Hematopoietic multipotent progenitor cell treated with erythropoietin and hydrocortisone succinate and interleukin-3 and kit ligand, for 6 days (in vitro differentiated cells): Measurements from ENCODE around the gene KATNAL2.

Experiments
- DNase-seq: peaks from one replicate; pipeline ENCODE4 v3.0.0-alpha.2; 2015

KATNAL2 gene

GRCh38 chr18:47120428-47120827 lies 203.0 kb downstream of the KATNAL2 start:
- DNase-seq = peak; percentile 34

GRCh38 chr18:47121146-47121545 lies 203.7 kb downstream of the KATNAL2 start:
- DNase-seq = no peak

GRCh38 chr18:47141289-47141688 lies 223.9 kb downstream of the KATNAL2 start:
- DNase-seq = no peak

GRCh38 chr18:47143153-47143552 lies 225.8 kb downstream of the KATNAL2 start:
- no peak for DNase-seq

GRCh38 chr18:47143899-47144485 lies 226.6 kb downstream of the KATNAL2 start:
- DNase-seq = peak; percentile 67

- no peak for DNase-seq
Observed at GRCh38 chr18:47146206-47146605, 228.8 kb downstream of the KATNAL2 start.

GRCh38 chr18:47149457-47150028 lies 232.1 kb downstream of the KATNAL2 start:
- peak; percentile 32 for DNase-seq

- DNase-seq = peak; percentile 82
Observed at GRCh38 chr18:47150029-47150823, 232.8 kb downstream of the KATNAL2 start, which contains the start of gene HDHD2. Gene HDHD2 (minus strand): TSS chr18:47150500. CDS start chr18:47136439, 14,061 bp downstream.

GRCh38 chr18:47150824-47151366 lies 233.5 kb downstream of the KATNAL2 start:
- no peak for DNase-seq

GRCh38 chr18:47151439-47151838 lies 234.0 kb downstream of the KATNAL2 start:
- DNase-seq = peak; percentile 89
